WTC11 (cell line): ENCODE data around the gene PPIP5K2. TPM values are rescaled to one million over a fixed set of nuclear protein-coding genes. Genes with fewer than 3 reads are reported as not detected.

Source experiments
- ATAC-seq: fragments of 200-7000 bp; cut with Tn5 transposase; 2 replicates; pipeline ENCODE4 v1.10.0; 2021; ENCODE audit warnings: mild to moderate bottlenecking, moderate library complexity
- CTCF ChIA-PET: fragments of 300-600 bp; sonication (Branson Sonifier 250); formaldehyde crosslinking; loops from one replicate; lab custom pipeline; 2021; ENCODE audit warnings: antibody characterized with exemption; lab: Charles Lee
- POLR2A ChIA-PET: fragments of 350-600 bp; sonication (Branson Sonifier 250); formaldehyde crosslinking; loops from one replicate; lab custom pipeline; 2021; ENCODE audit warnings: antibody characterized with exemption; lab: Charles Lee
- DNase-seq: peaks from one replicate; pipeline ENCODE4 v3.0.0; 2021; ENCODE audit warnings: low spot score
- H3K27ac Mint-ChIP-seq: 2 replicates; pipeline ENCODE4 v1.8.0; 2021; ENCODE audit warnings: mixed read lengths
- H3K27me3 Mint-ChIP-seq: 2 replicates; pipeline ENCODE4 v1.8.0; 2021; ENCODE audit warnings: low read depth, mild to moderate bottlenecking, moderate library complexity, mixed read lengths
- H3K36me3 Mint-ChIP-seq: 2 replicates; pipeline ENCODE4 v1.8.0; 2021; ENCODE audit warnings: mixed read lengths
- H3K4me1 Mint-ChIP-seq: 2 replicates; pipeline ENCODE4 v1.8.0; 2022; ENCODE audit warnings: mixed read lengths
- H3K4me3 Mint-ChIP-seq: 2 replicates; pipeline ENCODE4 v1.8.0; 2021; ENCODE audit warnings: mild to moderate bottlenecking, moderate library complexity, mixed read lengths
- H3K9me3 Mint-ChIP-seq: 2 replicates; pipeline ENCODE4 v1.8.0; 2021; ENCODE audit warnings: mixed read lengths
- ARID4B ChIP-seq: sonication (generic); formaldehyde crosslinking; IDR thresholded peaks from 2 replicates; pipeline ENCODE4 v1.8.0; 2023; ENCODE audit warnings: missing genetic modification reagents, mild to moderate bottlenecking, borderline replicate concordance
- E2F5 ChIP-seq: sonication (generic); formaldehyde crosslinking; IDR thresholded peaks from 2 replicates; pipeline ENCODE4 v1.8.1; 2022; ENCODE audit warnings: mild to moderate bottlenecking, moderate library complexity, missing genetic modification reagents
- FOXJ3 ChIP-seq: sonication (generic); formaldehyde crosslinking; IDR thresholded peaks from 2 replicates; pipeline ENCODE4 v1.9.0; 2021; ENCODE audit warnings: missing genetic modification reagents, mild to moderate bottlenecking, borderline replicate concordance
- FOXK1 ChIP-seq: sonication (generic); formaldehyde crosslinking; IDR thresholded peaks from 2 replicates; pipeline ENCODE4 v1.8.0; 2022; ENCODE audit warnings: mild to moderate bottlenecking, moderate library complexity, missing genetic modification reagents
- GRHL2 ChIP-seq: fragments of 250-450 bp; sonication (Bioruptor Pico); IDR thresholded peaks from 2 replicates; pipeline ENCODE4 v1.8.0; 2022; ENCODE audit warnings: mild to moderate bottlenecking, moderate library complexity; ENCODE audit not compliant: insufficient replicate concordance, severe bottlenecking
- JUN ChIP-seq: sonication (generic); formaldehyde crosslinking; IDR thresholded peaks from 2 replicates; pipeline ENCODE4 v1.8.0; 2023; ENCODE audit warnings: mild to moderate bottlenecking, missing genetic modification reagents
- MLX ChIP-seq: sonication (generic); formaldehyde crosslinking; IDR thresholded peaks from 2 replicates; pipeline ENCODE4 v1.8.1; 2023; ENCODE audit warnings: mild to moderate bottlenecking, missing genetic modification reagents, moderate library complexity
- NFE2L1 ChIP-seq: sonication (generic); formaldehyde crosslinking; IDR thresholded peaks from 2 replicates; pipeline ENCODE4 v1.8.1; 2023; ENCODE audit warnings: missing genetic modification reagents
- OVOL2 ChIP-seq: fragments of 250-450 bp; sonication (Bioruptor Pico); IDR thresholded peaks from 2 replicates; pipeline ENCODE4 v1.9.0; 2021; ENCODE audit warnings: mild to moderate bottlenecking, borderline replicate concordance
- PRRX2 ChIP-seq: fragments of 250-450 bp; sonication (Bioruptor Pico); IDR thresholded peaks from 2 replicates; pipeline ENCODE4 v1.8.0; 2021; ENCODE audit warnings: mild to moderate bottlenecking
- RORB ChIP-seq: fragments of 250-450 bp; sonication (Bioruptor Pico); IDR thresholded peaks from 2 replicates; pipeline ENCODE4 v1.9.0; 2021; ENCODE audit warnings: mild to moderate bottlenecking
- SMAD3 ChIP-seq: sonication (generic); formaldehyde crosslinking; IDR thresholded peaks from 2 replicates; pipeline ENCODE4 v1.8.0; 2022; ENCODE audit warnings: missing genetic modification reagents, mild to moderate bottlenecking, borderline replicate concordance
- TP53 ChIP-seq: sonication (generic); formaldehyde crosslinking; IDR thresholded peaks from 2 replicates; pipeline ENCODE4 v1.8.1; 2023; ENCODE audit warnings: mild to moderate bottlenecking, missing genetic modification reagents
- ZNF281 ChIP-seq: sonication (generic); formaldehyde crosslinking; IDR thresholded peaks from 2 replicates; pipeline ENCODE4 v1.8.0; 2023; ENCODE audit warnings: mild to moderate bottlenecking, missing genetic modification reagents
- ZNF512 ChIP-seq: sonication (generic); formaldehyde crosslinking; IDR thresholded peaks from 2 replicates; pipeline ENCODE4 v1.8.1; 2022; ENCODE audit warnings: missing genetic modification reagents, borderline replicate concordance
- ZNF671 ChIP-seq: fragments of 250-450 bp; sonication (Bioruptor Pico); IDR thresholded peaks from 2 replicates; pipeline ENCODE4 v1.8.0; 2021; ENCODE audit warnings: mild to moderate bottlenecking
- total RNA-seq: library from RNA; stranded (reverse); gene quantifications from 3 replicates; pipeline ENCODE4 v1.2.3, GENCODE V29; 2021
- TF ChIP-seq, protein P1 (sequence below): sonication (generic); formaldehyde crosslinking; IDR thresholded peaks from 2 replicates; pipeline ENCODE4 v1.8.1; 2022; ENCODE audit warnings: low read depth, mild to moderate bottlenecking, moderate library complexity, missing genetic modification reagents, borderline replicate concordance
- TF ChIP-seq, protein P2 (sequence below): sonication (generic); formaldehyde crosslinking; IDR thresholded peaks from 2 replicates; pipeline ENCODE4 v1.8.1; 2022; ENCODE audit warnings: low read depth, missing genetic modification reagents, borderline replicate concordance
- TF ChIP-seq, protein P3 (sequence below): sonication (generic); formaldehyde crosslinking; IDR thresholded peaks from 2 replicates; pipeline ENCODE4 v1.8.0; 2022; ENCODE audit warnings: mild to moderate bottlenecking, missing genetic modification reagents
- TF ChIP-seq, protein P4 (sequence below): sonication (generic); formaldehyde crosslinking; IDR thresholded peaks from 2 replicates; pipeline ENCODE4 v1.8.1; 2023; ENCODE audit warnings: mild to moderate bottlenecking, missing genetic modification reagents, moderate library complexity

PPIP5K2 gene
- total RNA-seq, 1 experiment from 2014 or later = 67.6 TPM

DNA sequence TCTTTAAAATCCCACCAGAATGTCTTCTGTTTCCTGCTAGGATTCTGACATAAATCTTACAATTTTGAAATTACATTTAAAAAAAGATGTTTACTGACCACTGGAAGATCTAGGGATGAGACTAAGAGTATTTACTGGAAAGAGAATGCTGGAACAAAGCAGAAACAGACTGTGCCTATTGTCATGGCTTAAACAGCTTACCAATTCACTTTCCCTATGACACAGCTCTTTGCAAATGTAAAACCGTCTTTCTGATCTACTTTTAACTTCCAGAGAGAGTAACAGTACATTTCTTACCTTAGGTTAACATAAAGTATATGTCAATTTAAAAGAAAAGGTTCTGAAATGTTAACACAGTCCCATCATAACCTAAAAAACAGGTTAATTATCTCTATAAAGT, 10.8 kb upstream of the PPIP5K2 start (continued):
- TF ChIP-seq ARID4B (CRISPR knock-in tag) (no peak), TP53 (CRISPR knock-in tag) (no peak), ZNF671 (no peak), FOXK1 (CRISPR knock-in tag) (no peak), SMAD3 (CRISPR knock-in tag) (no peak)
- TF ChIP-seq, protein P1, sequence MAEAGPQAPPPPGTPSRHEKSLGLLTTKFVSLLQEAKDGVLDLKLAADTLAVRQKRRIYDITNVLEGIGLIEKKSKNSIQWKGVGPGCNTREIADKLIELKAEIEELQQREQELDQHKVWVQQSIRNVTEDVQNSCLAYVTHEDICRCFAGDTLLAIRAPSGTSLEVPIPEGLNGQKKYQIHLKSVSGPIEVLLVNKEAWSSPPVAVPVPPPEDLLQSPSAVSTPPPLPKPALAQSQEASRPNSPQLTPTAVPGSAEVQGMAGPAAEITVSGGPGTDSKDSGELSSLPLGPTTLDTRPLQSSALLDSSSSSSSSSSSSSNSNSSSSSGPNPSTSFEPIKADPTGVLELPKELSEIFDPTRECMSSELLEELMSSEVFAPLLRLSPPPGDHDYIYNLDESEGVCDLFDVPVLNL (CRISPR knock-in tag) = no peak

DNA sequence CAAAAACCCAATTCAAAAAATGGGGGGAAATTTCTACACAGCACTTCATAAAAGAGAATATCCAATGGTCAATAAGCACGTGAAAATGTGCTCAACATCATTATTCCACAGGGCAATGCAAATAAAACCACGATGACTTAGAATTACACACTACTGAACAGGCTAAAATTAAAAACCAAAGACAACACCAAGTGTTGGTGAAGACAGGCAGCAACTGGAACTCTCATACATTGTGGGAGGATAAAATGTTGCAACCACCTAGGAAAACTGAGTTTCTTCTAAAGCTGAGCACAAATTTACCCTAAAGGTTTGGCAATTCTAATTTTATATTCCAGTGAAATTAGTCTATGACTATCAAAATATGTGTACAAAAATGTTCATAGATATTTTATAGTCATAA, 9.7 kb upstream of the PPIP5K2 start:
- Mint-ChIP-seq H3K9me3 (peaks cover 6% of the 10 kb centered on the region), H3K27ac (peak overlapping the region; percentile 71; the same call in 1 of the 2 replicates)
- TF ChIP-seq GRHL2 (CRISPR knock-in tag) (no peak), OVOL2 (CRISPR knock-in tag) (no peak), RORB (CRISPR knock-in tag) (no peak), E2F5 (CRISPR knock-in tag) (no peak), ZNF281 (CRISPR knock-in tag) (no peak), ZNF512 (CRISPR knock-in tag) (no peak), FOXJ3 (CRISPR knock-in tag) (no peak), PRRX2 (CRISPR knock-in tag) (no peak), NFE2L1 (CRISPR knock-in tag) (no peak), MLX (no peak), JUN (CRISPR knock-in tag) (no peak)
- TF ChIP-seq, protein P2, sequence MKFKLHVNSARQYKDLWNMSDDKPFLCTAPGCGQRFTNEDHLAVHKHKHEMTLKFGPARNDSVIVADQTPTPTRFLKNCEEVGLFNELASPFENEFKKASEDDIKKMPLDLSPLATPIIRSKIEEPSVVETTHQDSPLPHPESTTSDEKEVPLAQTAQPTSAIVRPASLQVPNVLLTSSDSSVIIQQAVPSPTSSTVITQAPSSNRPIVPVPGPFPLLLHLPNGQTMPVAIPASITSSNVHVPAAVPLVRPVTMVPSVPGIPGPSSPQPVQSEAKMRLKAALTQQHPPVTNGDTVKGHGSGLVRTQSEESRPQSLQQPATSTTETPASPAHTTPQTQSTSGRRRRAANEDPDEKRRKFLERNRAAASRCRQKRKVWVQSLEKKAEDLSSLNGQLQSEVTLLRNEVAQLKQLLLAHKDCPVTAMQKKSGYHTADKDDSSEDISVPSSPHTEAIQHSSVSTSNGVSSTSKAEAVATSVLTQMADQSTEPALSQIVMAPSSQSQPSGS (CRISPR knock-in tag) = no peak
- TF ChIP-seq, protein P3, sequence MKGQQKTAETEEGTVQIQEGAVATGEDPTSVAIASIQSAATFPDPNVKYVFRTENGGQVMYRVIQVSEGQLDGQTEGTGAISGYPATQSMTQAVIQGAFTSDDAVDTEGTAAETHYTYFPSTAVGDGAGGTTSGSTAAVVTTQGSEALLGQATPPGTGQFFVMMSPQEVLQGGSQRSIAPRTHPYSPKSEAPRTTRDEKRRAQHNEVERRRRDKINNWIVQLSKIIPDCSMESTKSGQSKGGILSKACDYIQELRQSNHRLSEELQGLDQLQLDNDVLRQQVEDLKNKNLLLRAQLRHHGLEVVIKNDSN (CRISPR knock-in tag) = no peak
- TF ChIP-seq, protein P4, sequence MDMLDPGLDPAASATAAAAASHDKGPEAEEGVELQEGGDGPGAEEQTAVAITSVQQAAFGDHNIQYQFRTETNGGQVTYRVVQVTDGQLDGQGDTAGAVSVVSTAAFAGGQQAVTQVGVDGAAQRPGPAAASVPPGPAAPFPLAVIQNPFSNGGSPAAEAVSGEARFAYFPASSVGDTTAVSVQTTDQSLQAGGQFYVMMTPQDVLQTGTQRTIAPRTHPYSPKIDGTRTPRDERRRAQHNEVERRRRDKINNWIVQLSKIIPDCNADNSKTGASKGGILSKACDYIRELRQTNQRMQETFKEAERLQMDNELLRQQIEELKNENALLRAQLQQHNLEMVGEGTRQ (CRISPR knock-in tag) = no peak

More for the DNA sequence above, 9.7 kb upstream of the PPIP5K2 start:
- Mint-ChIP-seq H3K36me3 (no peaks in the 10 kb centered on the region), H3K27me3 (no peaks in the 10 kb centered on the region), H3K4me3 (no peak overlapping the region), H3K4me1 (peaks cover 24% of the 10 kb centered on the region)
- ChIA-PET POLR2A (no interaction called here), CTCF (no interaction called here)
- no peak for ATAC-seq
- DNase-seq = no peak
